NCI-H2081 treated with DMSO at 0.1 percent for 48 hours (cell line): ENCODE measurements around the gene C5orf34.
"Not testable (repeated sequence)": the region's sequence is repeated elsewhere in the genome, so short reads cannot be mapped to it uniquely, and the experiment has no call there.

Experiments used
- DNase-seq: peaks from one replicate; lab custom pipeline; 2025; lab: John Stamatoyannopoulos, UW

The C5orf34 gene

DNA sequence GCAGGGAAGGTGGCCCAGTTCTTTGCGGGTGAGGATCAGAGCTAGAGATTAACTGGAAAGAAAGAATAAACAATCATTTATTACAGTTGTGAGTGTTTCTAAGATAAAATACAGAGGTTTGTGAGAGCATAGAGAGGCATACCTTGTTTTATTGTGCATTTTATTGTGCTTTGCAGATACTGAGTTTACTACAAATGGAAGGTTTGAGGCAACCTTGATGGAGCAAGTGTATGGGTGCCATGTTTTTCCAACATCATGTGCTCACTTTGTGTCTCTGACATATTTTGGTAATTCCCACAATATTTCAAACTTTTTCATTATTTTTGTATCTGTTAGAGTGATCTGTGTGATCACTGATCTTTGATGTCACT is 715 bp upstream of the C5orf34 start:
- no peak for DNase-seq

DNA sequence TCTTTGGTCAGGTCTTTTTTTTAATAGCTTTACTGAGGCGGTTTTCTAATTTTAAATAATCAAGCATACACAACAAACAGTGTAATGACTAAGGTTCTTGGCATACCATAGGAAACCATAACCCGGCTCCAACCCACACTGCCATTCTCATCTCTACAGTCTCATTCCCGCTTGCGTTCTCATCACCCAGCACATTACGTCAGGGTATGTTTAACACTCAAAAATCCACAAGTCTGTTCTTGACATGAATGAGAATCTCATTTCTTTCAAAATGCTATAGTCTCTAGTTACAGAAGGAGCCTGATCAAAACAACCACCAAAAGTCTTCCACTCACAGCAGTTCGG is 505 bp downstream of the C5orf34 start:
- no peak for DNase-seq

DNA sequence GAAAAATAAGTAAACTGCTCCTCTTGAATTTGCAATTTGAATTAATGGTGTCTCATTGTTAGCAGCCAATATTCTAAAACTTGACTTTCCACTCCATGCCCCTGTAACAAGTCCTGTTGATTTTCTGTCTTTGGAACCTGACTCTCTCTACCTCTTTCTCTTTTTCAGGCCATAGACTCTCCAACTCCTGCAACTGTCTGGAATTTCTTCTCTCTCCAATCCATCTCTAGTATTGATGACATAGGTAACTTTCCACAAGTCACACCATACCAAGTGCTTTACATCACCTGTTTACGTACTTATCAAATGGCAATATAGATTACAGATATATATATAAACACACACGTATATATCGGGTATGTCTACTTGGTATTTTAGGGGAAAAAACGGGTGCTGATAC is 923 bp downstream of the C5orf34 start:
- DNase-seq, result no peak

DNA sequence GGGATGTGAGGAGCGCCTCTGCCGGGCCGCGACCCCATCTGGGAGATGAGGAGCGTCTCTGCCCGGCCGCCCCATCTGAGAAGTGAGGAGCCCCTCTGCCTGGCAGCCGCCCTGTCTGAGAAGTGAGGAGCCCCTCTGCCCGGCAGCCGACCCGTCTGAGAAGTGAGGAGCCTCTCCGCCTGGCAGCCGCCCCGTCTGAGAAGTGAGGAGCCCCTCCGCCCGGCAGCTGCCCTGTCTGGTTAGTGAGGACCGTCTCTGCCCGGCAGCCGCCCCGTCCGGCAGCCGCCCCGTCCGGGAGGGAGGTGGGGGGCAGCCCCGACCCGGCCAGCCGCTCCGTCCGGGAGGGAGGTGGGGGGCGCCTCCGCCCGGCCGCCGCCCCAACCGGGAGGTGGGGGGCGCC is 3.9 kb downstream of the C5orf34 start:
- not testable (repeated sequence) for DNase-seq

DNA sequence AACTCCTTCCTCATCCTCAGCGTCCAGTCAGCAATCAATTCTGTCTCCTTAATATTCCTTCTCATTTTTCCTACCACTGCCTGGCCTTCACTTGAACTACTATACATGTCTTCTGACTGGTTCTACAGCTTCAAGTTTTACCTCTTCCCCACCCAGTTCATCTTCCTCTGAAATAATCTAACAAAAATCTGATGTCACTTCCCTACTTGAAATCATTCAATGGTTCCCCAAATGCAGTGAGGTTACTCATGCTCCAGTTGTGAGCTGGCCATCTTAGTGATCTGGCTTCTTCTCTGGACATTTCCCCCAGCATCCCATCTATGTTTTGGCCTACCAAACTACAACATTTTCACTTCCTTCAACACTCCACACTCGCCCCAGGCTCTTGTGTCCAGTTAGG is 16.4 kb downstream of the C5orf34 start:
- DNase-seq, result no peak

DNA sequence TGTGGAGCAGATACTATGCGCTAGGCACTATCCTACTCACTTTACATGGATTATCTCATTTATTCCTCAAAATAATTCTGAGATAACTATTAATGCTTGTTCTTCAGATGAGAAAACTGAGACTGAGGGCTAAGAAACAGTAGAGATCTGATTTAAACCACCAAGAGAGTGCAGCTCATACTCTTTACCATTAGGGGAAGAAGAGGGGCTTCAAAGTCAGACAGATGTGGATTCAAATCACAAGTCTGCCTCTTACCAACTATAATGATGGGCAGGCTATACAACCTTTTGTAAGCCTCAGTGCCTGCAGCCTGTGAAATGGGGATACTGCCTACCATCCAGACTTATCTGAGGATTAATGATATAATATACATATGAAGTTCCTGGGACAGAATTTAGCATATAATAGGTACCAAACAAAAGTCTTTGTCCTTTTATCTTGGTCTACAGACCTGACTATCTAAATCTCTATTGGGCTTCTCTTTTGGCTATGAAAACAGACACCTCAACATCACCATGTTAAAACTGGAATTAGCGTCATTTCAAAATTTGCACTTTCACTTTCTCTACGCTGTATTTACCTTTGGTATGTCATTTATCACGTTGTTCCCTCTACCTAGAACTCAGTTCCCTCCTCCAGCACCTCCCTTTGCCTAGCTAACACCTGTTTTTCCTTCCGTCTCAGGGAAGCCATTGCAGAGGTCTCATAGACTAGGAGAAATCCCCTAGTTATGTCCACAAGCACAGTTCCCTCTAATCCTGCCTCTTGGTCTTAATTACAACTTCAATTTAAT is 17.4 kb downstream of the C5orf34 start:
- no peak for DNase-seq

DNA sequence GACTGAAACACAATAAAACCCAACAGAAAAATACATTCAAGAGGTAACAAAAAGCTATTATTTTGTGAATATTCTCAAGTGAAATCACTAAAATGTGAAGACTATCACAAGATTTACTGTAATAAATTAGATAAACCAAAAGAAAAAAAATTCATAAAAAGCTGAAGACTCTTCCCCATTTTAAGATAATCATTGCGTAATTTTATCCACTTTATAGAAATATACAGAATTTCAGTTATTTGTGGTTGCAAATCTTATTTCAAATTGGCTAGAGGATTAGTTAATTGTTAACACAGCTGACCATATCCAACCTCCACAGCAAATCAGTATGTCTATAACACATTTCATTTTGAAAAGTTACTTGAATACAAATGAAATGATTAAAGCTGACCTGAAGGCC is 23.6 kb downstream of the C5orf34 start:
- no peak for DNase-seq

DNA sequence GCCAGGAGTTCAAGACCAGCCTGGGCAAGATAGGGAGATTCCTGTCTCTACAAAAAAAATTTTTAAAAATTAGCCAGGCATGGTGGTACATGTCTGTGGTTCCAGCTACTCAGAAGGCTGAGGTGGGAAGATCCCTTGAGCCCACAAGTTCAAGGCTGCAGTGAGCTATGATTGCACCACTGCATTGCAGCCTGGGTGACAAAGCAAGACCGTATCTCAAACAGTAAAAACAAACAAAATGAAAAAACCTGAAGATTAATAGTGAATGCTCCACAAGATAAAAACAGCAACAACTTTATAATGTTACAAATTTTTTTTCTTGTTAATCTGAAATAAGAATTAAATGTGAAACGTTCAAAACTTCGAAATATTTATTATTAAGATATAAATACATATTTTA is 28.6 kb downstream of the C5orf34 start:
- no peak for DNase-seq

DNA sequence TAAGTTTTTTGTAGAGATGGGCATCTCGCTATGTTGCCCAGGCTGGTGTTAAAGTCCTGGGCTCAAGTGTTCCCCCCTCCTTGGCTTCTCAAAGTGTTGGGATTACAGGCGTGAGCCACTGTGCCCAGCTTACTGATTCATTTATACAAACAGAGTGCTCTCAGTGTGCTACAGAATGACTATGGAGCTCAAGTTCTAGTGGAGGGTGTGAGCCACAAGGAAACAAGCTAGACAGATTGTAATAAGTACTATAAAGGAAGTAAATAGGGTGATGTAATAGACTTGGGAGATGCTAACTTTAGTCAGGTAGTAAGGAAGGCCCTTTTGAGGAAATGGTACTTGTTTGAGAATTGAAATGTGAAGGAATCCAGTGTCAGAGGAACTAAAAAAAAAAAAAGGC is 29.5 kb downstream of the C5orf34 start:
- DNase-seq, result no peak

DNA sequence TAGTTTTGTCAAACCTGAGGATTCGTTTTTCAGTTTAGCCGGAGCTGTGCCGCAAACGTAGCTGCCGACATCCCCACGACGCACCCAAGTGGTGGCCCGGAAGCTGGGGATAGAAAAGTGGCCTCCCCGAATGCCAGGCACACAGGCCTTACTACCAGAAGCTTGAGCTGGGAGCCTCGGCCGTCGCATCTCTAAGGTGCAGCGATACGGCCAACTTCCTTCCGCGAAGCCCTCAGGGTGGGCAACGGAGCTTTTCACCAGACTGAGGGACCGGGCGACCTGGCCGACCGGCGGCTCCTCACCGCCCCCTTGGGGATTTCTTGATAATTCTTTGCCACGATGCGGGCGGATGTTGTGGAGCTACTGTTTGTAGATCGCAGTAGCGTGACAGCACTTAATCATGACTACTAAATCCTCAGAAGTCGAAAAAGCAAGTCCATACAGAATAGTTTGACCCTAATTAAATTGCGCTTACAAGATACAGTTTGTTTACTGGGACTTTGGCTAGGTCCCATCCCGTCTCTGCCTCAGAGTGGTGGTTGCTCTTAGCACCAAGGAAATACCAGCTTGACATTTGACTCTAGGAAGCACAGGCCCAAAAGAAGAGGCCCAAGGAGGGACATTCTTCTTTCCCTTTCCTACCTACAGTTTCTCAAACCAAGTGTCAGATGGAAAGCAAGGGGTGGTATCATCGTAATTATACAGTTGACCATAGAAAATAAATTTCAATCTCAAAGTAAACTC is 30.7 kb downstream of the C5orf34 start:
- peak; percentile 72 for DNase-seq

DNA sequence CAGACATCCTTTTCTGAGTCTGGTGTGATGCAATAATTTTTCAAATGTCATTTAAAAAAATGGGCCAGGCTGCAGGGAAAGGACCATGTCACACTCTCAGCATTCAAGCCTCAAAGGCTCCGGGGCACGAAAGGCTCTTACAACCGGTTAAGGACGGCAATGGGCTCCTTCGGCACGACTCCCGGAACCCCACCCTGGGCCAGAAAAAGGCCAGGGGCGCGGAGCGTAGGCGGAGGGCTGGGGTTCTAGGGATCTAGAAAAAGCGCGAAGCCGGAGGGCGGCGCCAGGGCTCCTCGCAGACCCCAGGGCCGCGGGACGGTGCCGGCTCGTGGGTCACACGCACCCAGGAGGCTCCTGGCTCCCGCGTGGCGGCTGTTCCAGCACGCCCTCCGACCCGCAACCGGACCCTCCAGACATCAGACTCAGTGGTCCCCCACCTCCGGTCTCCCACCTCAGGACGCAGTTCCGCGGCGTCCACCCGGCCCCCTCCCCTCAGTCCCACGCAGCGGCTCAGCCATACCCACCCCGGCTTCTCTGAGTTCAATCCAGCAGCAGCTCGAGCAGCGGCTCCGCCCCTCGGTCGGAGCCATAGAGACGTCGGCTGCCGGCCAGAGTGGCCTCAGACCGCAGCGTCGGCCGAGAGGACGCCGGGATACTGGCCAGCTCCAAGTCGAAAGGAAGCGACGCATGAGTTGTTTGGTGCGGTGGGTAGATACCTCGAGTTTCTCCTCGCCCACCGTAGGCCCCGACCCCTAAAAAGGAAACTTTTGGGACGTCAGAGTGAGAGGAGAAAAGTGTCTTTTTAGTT is 31.4 kb downstream of the C5orf34 start, which contains the start of gene TMEM267:
TSS of gene TMEM267 (minus strand) at position 568 of the 808 bp plus-strand sequence. CDS start 29,896 bp downstream, outside the sequence.
- DNase-seq, result peak; percentile 90

DNA sequence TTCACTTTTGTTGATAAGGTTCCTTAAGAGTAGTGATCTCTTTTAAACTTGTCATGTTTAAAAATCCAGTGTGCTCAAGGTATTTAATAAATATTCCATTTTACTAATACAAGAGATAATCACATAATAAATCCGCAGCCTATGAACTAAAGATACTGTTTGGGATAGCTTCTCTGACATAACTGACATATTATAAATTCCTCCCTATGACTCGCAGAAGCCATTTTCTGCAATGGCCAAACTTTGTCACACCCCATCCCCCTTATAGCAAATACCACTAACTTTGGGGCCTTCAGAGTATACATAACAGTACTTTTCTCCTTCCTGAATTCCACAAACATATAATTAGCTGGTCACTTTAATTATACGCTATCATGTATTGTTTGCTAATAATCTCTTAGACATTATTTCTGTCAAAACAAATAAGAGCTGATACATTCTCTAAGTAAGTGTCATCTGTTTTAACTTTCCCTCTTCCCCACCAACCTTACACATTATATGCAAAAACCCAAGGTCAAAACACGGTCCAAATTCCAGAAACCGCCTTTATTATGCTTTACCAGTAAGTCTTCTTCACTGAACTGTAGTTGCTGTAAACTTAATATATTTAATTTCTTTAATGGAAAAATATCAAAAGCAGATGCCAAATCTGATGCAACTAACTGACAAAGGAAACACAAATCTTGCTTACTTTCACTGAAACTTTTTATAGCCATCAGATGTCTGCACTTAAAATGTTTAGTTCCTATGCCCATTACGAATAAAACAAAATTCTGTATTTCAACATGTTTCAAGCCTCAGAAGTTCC is 32.3 kb downstream of the C5orf34 start:
- no peak for DNase-seq

DNA sequence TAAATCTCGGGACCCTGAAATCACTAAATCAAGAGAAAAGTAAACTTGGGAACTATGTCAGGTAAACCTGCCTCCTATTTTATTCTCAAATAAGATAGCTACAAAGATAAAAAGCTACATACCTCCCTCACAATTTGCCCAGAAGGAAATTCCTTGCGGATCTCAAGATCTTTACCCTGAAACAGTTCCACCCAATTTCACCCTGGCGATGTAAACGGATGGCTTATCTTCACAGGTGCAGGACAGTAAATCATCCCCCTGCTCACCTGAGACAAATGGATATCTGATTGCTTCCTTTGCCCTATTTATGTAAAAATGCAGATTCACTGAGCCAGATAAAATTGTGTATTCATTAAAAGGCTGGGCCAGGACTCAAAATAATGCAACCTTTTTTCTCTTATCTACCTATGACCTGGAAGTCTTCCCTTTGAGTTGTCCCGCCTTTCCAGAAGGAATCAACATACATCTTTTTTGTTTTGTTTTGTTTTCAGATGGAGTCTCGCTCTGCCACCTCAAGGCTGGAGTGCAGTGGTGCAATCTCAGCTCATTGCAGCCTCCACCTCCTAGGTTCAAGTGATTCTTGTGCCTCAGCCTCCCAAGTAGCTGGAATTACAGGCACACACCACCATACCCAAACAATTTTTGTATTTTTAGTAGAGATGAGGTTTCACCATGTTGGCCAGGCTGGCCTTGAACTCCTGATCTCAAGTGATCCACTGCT is 45.1 kb downstream of the C5orf34 start:
- no peak for DNase-seq

DNA sequence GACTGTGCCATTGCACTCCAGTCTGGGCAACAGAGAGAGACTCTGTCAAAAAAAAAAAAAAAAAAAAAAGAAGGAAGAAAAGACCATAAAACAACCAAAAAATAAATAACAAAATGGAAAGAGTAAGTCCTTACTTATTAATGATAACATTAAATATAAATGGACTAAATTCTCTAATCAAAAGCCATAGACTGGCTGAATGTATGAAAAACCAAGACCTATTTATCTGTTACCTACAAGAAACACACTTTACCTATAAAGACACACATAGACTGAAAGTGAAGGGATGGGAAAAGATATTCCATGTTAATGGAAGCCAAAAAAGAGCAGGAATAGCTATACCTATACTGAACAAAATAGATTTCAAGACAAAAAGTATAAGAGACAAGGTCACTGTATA is 47.8 kb downstream of the C5orf34 start:
- DNase-seq, result no peak

DNA sequence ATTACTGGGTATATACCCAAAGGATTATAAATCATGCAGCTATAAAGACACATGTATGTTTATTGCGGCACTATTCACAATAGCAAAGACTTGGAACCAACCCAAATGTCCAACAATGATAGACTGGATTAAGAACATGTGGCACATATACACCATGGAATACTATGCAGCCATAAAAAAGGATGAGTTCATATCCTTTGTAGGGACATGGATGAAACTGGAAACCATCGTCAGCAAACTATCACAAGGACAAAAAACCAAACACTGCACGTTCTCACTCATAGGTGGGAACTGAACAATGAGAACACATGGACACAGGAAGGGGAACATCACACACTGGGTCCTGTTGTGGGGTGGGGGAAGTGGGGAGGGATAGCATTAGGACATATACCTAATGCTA is 49.5 kb downstream of the C5orf34 start:
- DNase-seq, result not testable (repeated sequence)

DNA sequence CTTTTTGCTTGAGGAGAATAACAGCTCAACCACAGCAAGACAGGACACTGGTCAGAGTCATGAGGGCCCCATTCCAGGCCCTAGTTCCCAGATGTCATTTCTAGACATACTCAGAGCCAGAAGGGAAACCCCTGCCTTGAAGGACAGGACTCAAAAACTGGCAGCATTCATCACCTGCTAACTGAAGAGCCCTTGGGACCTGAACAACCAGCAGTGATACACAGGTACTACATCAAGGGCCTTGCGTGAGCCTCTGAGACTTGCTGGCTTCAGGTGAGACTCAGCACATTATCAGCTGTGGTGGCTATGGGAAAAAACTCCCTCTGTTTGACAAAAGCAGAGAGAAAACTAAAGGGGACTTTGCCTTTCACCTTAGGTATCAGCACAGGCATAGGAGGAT is 53.9 kb downstream of the C5orf34 start:
- no peak for DNase-seq

DNA sequence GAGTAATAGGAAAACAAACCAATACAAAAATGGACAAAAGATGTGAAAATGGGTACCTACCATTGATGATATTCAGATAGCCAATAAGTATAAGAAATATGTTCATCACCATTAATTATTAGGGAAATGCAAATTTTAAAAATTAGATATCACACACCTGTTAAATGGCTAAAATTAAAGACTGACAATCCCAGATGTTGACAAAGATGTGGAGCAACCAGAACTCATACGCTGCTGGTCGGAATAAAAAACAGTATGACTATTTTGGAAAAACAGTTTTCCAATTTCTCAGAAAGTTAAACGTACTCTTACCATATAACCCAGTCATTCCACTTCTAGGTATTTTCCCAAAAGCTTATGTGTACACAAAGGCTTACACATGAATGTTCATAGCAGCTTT is 58.4 kb downstream of the C5orf34 start:
- no peak for DNase-seq

DNA sequence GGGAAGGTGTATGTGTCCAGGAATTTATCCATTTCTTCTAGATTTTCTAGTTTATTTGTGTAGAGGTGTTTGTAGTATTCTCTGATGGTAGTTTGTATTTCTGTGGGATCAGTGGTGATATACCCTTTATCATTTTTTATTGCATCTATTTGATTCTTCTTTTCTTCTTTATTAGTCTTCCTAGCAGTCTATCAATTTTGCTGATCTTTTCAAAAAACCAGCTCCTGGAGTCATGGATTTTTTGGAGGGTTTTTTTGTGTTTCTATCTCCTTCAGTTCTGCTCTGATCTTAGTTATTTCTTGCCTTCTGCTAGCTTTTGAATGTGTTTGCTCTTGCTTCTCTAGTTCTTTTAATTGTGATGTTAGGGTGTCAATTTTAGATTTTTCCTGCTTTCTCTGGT is 73.4 kb downstream of the C5orf34 start:
- DNase-seq, result not testable (repeated sequence)

DNA sequence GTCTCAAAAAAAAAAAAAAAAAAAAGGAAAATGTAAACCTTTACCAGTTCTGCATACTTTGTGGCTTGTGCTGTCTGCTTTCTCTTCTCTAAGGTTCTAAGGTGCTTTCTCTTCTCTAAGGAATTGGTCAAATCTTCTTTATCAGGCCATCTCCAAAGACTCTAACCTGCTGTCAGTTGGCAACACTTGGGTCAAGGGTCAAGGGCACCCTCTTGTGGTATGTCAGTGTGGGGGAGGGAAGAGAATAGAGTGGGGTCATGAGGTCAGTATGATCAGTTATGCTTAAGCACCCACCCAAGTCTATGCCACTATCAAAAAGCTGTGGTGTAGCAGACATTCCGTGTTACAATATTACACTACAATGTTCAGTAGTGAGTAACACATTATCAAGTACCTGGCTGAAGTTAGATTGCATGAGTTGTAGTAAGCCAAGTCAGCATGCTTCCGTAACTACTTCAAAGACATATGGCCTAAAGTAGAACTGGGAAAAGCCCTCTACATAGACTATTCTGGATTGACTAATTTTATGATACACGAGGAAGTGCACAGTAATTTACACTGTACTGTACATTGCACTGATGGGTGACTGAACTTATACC is 77.8 kb downstream of the C5orf34 start:
- DNase-seq, result no peak
